HG02678 (cell line): ENCODE results near the gene RS1.

Source experiments
- ATAC-seq: cut with Tn5 transposase; IDR thresholded peaks from one replicate; pipeline ENCODE4 v1.9.1; 2021; ENCODE audit warnings: mild to moderate bottlenecking, moderate library complexity; ENCODE audit not compliant: unreplicated experiment

RS1 gene

GRCh38 chrX:18607966-18608365, 63.9 kb downstream of the RS1 start:
- ATAC-seq = no peak

- no peak for ATAC-seq
Observed at GRCh38 chrX:18598413-18598812, 73.5 kb downstream of the RS1 start.

DNA sequence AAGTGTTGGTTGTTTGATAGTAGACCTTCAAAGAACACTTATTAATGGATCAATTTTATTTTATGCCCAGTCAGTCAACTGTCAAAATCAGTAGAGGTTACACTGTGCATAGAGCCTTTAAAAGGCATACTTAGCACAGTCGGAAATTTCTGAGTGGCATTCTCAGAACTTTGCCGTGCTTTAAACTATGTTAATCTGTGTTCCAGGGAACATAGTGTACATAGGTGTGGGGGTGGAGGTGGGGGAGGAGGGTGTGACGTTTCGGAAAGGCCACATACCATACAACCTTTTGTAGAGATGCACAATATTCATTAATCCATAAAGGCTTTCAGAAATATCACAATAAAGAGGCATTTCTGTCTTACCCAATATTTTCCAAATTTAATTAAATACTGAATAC, 75.8 kb downstream of the RS1 start:
- no peak for ATAC-seq

DNA sequence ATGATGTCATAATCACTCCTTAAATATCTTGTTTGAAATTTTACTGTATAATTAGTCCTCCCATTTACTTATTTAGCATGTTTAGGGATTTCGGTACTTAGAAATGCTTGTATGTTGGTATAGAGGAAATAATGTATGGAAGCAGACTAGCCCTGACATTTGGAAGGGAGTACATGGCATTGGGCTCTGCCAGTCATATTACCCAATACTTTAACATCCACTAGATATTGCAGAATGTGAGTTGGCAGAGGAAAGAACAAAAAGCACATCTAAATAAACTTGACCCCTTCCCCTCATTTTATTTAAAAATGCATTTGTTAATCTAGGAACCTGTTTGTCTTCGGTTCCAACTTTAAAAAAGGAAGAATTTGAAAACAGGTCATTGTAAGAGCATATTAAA, 77.8 kb downstream of the RS1 start:
- no peak for ATAC-seq

DNA sequence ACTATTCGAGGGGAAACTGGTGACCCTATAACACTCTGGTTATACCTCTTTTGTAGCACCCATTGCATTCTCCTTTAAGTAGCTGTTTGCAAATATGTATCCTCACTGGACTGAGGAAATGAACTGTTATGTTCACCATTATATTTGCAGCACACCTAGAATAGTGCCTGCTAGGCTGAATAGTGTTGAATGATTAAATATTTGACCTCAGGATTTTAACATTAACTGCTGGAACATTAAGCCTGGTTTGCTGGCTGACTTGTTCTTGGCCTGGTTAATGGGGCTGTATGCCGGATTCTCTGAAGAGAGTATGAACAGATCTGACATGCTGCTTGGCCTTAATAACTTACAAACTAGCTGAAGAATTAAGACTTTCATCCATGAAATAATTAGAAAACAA, 80.1 kb downstream of the RS1 start:
- ATAC-seq = no peak
